HTR-8/SVneo (cell line): ENCODE measurements around the gene HAUS1.

Source experiments
- DNase-seq: peaks from one replicate; pipeline ENCODE4 v3.0.0; 2011; ENCODE audit warnings: low spot score, mixed read lengths; ENCODE audit not compliant: insufficient read length
- FAIRE-seq: peaks from 2 replicates; lab custom pipeline; 2011; peaks lifted over from hg19 to GRCh38; lab: Jason Lieb, UNC

The HAUS1 gene

DNA sequence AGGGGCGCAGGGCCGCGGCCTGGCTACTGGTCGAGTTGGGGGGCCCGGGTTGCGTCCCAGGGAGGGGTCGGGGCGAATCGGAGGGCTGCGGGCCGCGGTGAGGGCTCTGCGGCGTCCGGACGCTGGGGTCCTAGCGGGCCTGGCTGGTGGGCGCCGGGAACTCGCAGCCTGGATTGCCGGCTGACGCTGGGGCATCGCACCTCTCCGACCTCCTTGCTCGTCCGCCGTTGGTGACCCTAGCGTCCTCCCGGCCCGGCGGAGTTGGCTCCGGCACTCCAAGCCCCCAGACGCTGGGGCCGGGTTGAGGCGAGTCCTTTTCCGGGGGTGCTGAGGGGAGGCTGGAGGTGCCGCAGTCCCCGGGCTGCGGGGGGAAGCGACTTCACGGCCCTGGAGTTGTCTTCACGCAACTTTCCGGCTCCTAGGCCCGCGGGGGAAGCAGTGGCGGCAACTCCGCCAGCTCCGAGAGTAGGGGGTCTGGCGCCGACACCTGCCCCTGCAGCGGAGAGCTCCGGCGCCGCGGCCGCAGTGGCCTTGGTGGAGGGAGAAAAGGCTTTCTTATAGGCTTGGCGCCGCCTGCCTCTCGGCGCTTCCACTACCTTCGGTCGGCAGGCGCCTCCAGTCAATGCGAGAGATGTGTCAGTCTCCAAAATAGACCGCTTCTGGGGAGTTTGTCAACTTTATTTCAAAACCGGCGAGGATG lies 70.3 kb downstream of the HAUS1 start:
- no peak for FAIRE-seq
- DNase-seq = no peak

DNA sequence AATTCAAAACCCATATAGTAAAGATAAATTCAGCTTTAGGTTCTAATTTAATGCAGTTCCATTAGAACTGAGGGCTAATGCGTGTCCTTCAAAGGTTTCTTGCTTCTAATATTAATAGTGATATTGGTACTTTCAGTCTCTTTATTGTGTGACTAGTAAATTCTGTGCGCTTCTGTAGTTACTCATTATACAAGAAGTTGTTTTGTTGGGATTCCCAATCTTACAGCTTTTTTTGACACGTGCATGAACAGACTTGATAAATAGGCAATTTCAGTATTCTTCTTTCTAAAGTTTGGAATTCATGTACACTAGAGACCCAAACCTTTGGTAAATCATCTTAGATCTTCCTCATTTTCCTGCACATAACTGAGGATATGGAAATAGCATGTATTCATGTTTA lies 71.8 kb downstream of the HAUS1 start:
- FAIRE-seq (no peak), DNase-seq (no peak)
